Erythroblast (primary cell): Measurements from ENCODE around the gene PRPF31.

Experiments
- GATA1 ChIP-seq: IDR thresholded peaks from 2 replicates; pipeline ENCODE4 v1.6.1; 2011; ENCODE audit warnings: low read depth, mild to moderate bottlenecking, control low read depth, low read length, moderate library complexity
- POLR2A ChIP-seq: IDR thresholded peaks from 2 replicates; pipeline ENCODE4 v1.6.1; 2011; ENCODE audit warnings: mild to moderate bottlenecking, low read length

DNA sequence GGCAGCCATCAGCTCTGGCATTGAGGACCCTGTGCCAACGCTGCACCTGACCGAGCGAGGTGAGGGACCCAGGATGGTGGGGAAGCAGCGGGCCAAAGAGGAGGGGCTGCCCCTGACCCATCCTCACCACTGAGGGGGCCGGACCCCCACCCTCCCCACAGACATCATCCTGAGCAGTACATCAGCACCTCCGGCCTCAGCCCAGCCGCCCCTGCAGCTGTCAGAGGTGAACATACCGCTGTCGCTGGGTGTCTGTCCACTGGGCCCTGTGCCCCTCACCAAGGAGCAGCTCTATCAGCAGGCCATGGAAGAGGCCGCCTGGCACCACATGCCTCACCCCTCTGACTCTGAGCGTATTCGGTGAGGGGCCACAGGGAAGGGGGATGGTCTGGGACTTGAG is 36.7 kb downstream of the PRPF31 start:
- TF ChIP-seq POLR2A: no peak
- no peak for TF ChIP-seq GATA1
